ENCODE measurements around the gene GJD3. TPM values are rescaled to one million over a fixed set of nuclear protein-coding genes. Genes with fewer than 3 reads are reported as not detected.
A peak's percentile ranks its signal among the peaks of the same experiment; 100 is the strongest.

The GJD3 gene
- total RNA-seq, 4 donors from 2014 or later: 0.98 to 1.2 TPM; not detected in 2

DNA sequence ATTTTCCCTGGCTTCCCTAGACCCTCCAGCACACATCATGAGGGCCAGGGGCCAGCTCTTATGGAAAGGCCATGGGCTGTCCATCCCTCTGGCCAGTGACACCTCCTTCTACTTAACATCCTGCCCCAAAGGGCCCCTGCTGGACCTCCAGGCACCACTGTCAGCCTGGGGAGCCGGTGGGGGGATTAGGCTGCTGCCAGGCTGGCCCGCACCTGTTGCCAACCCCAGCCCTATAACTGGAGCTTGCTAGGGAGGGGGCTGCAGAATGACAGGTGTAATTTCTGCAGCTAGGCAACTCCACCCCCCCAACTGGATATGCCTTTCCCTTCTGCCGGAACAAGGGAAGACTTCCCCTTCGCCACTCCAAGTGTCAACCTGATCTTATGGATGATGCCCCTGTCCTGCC is 43.0 kb downstream of the GJD3 start:
- intact Hi-C loops (cut with DNase I; ENCODE audit: low total_unique reads) (loop anchor here (1.0 kb wide), 1 partner anchor 20 kb away; no protein-coding TSS in a partner anchor), in situ Hi-C loops (cut with MboI; ENCODE audit: low sequenced_read_pairs in 4 of 4) (no loop called here)
- H3K4me3 ChIP-seq: peak overlapping the region; percentile 82 to 100 (median 90)
- no peaks in the 10 kb centered on the region for H3K36me3 ChIP-seq
- peak overlapping the region; percentile 95 to 100 (median 98) for H3K27ac ChIP-seq
- peaks cover 79 to 89% of the 10 kb centered on the region in 2 donors for H3K4me1 ChIP-seq
- TF ChIP-seq CTCF (IDR thresholded peaks at IDR 0.05 in 4 of 5, conservative IDR thresholded peaks at IDR 0.05 in 1 of 5): no peak
- TF ChIP-seq POLR2A (IDR thresholded peaks at IDR 0.05): no peak
- ATAC-seq (peak in 1 of 2 donors; percentile 1), DNase-seq (no peak)
- H3K9me3 ChIP-seq: no peaks in the 10 kb centered on the region
- no peaks in the 10 kb centered on the region for H3K27me3 ChIP-seq

DNA sequence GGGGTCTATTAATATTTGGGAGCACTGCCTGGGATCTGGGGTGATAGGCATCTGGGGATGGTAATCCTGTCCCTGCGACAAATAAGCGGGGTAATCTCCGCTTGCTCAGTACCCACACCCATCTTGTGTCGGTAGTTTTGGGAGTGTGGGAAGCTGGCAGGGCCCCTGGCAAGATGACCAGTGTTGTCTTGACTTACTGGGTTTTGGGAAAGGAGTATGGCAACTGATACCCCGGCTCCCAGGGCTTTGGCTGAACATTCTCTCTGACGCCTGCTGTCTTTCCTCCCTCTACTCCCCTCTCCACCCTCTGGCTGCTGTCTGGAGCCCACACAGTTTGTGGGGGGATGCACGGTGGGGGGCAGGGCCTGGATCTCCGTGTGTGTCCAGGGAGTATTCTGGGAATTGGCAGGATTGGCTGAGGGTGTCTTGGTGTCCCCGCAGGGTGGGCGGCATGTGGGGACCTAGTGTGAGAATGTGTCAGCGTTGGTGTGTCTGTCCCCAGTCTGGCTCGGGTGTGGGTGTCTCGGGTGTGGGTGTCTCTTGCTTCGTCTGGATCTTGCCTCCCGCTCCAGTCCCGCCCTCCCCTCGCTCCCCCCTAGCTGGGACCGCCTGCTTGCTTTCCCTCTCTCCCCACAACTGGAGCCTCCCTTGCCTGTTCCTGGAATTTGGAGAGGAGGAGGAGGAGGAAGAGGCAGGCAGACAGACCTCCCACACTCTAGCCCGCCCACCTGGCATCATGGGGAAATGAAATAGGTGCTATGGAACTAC is 43.6 kb downstream of the GJD3 start:
- no peaks in the 10 kb centered on the region for H3K9me3 ChIP-seq
- H3K27me3 ChIP-seq: no peaks in the 10 kb centered on the region
- peak overlapping the region; percentile 95 to 100 (median 98) for H3K27ac ChIP-seq
- peak; percentile 20 to 40 for ATAC-seq
- no peaks in the 10 kb centered on the region for H3K36me3 ChIP-seq
- peak; percentile 59 to 95 for DNase-seq
- H3K4me3 ChIP-seq: peak overlapping the region; percentile 82 to 100 (median 90)
- intact Hi-C loops (cut with DNase I; ENCODE audit: low total_unique reads) (loop anchor here (1.0 kb wide), 1 partner anchor 20 kb away; no protein-coding TSS in a partner anchor), in situ Hi-C loops (cut with MboI; ENCODE audit: low sequenced_read_pairs in 4 of 4) (no loop called here)
- peaks cover 79 to 89% of the 10 kb centered on the region in 2 donors for H3K4me1 ChIP-seq
- TF ChIP-seq POLR2A (IDR thresholded peaks at IDR 0.05): peak; percentile 75 to 78
- no peak for TF ChIP-seq CTCF (IDR thresholded peaks at IDR 0.05 in 4 of 5, conservative IDR thresholded peaks at IDR 0.05 in 1 of 5)

DNA sequence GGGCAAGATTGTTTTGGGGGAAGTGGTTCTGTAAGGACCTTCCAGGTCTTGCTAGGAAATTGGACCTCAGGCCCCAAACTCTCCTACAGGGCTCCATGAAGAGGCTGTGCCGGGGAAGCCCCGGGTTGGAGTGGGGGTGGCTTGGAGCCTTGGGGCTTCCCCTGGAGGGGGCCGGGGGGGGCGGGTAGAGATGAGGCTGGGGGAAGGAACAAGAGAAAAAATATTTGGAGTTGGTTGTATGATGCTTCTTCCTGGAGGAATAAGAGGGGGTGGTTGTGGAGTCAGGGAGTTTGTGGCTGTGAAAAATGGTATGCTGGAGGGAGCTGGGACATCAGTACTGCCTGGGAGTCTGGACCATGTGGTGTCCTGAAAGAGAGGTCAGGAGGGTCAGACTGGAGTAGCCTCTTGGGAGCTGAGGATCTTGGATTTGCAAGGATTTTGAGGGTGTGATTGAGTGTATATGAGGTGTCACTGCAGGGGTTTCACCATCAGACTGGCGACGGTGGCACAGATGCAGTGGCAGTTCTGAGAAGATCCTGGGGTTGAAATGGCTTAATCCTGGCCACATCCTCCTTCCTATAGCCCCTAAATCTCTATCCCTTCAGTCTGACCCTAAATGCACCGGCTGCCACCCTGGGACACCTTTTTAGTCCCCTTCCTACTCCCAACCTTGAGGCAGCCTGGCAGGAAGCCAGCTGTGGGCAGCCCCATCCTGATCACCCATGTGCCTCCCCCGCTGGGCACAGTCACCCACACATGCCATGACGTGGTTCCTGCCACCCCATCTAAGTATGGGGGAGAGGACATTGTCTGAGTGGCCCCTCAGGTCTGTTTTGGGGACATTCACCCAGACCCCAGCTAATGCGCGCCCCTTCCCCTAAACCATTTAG is 44.6 kb downstream of the GJD3 start:
- ATAC-seq: no peak
- TF ChIP-seq POLR2A (IDR thresholded peaks at IDR 0.05) (no peak), CTCF (IDR thresholded peaks at IDR 0.05 in 4 of 5, conservative IDR thresholded peaks at IDR 0.05 in 1 of 5) (no peak)
- in situ Hi-C loops (cut with MboI; ENCODE audit: low sequenced_read_pairs in 4 of 4): no loop called here

DNA sequence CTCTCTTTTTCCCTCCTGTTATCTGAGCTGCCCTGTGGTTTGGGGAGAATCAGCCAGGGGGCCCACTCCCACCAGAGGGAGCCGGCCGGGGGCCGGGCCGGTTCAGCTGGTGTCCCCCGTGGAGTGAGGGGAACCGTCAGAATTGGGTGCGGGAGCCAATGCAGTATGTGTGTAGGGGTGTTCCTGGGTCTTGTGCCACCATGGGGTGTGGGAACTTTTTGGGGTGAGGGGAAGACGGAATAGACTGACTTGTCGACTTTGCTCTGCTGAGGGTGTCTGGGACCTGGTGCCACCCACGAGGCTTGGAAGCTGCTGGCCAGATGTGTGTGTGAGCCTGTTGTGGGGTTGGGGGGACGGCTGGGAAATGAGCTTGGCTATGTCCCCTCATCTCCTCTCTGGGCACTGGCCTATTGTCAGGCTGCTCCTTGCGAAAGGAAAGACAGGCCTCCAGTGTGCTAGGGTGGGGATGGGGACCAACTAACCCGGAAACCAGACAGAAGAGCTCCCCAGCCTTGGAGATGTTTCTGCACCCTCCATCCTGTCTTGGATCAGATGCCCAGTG is 45.6 kb downstream of the GJD3 start:
- no peaks in the 10 kb centered on the region for H3K9me3 ChIP-seq
- ATAC-seq (no peak), DNase-seq (peak in 1 of 2 donors; percentile 55)
- TF ChIP-seq POLR2A (IDR thresholded peaks at IDR 0.05): peak in 1 of 2 donors; percentile 31
- TF ChIP-seq CTCF (IDR thresholded peaks at IDR 0.05 in 4 of 5, conservative IDR thresholded peaks at IDR 0.05 in 1 of 5): peak in 1 of 5 experiments; percentile 37
- intact Hi-C loops (cut with DNase I; ENCODE audit: low total_unique reads) (loop anchor here (2.0 to 10.0 kb wide), 4 partner anchors 14 to 1370 kb away; partner anchors contain the start of genes CSF3 and EIF1), in situ Hi-C loops (cut with MboI; ENCODE audit: low sequenced_read_pairs in 4 of 4) (no loop called here)
- peaks cover 76 to 89% of the 10 kb centered on the region in 2 donors for H3K4me1 ChIP-seq
- H3K27me3 ChIP-seq: no peaks in the 10 kb centered on the region
- no peaks in the 10 kb centered on the region for H3K36me3 ChIP-seq
- H3K4me3 ChIP-seq: peak overlapping the region; percentile 82 to 100 (median 90)
- H3K27ac ChIP-seq: peak overlapping the region; percentile 95 to 100 (median 98)

More for the DNA sequence above, 44.6 kb downstream of the GJD3 start:
- Histone ChIP-seq H3K27ac (peak overlapping the region; percentile 95 to 100 (median 98)), H3K36me3 (no peaks in the 10 kb centered on the region), H3K27me3 (no peaks in the 10 kb centered on the region), H3K9me3 (no peaks in the 10 kb centered on the region), H3K4me3 (peak overlapping the region; percentile 82 to 100 (median 90)), H3K4me1 (peaks cover 77 to 89% of the 10 kb centered on the region in 2 donors)
- peak in 1 of 2 donors; percentile 83 for DNase-seq
- intact Hi-C loops (cut with DNase I; ENCODE audit: low total_unique reads): loop anchor here (2.0 to 10.0 kb wide), 4 partner anchors 13 to 1369 kb away; partner anchors contain the start of genes CSF3 and EIF1
